HepG2 (cell line): ENCODE data around the gene CYRIA. TPM values are rescaled to one million over a fixed set of nuclear protein-coding genes. Genes with fewer than 3 reads are reported as not detected.
A peak's percentile ranks its signal among the peaks of the same experiment; 100 is the strongest.

Source experiments
- ELF3 ChIP-seq: IDR thresholded peaks from 2 replicates; pipeline ENCODE4 v1.6.1; 2016; ENCODE audit warnings: missing genetic modification reagents, missing compliant biosample characterization
- SOX13 ChIP-seq, 3 experiments: fragments of 450-650 bp in 1 of 3; sonication (generic) in 1 of 3; formaldehyde crosslinking in 1 of 3; IDR thresholded peaks in 2 of 3; conservative IDR thresholded peaks in 1 of 3; 2 replicates each; pipeline versions ENCODE4 v1.5.0 to v1.6.1; 2016 to 2020; ENCODE audit warnings: antibody characterized with exemption in 1 of 3, mild to moderate bottlenecking in 1 of 3, missing compliant biosample characterization in 1 of 3, missing genetic modification reagents in 1 of 3, moderate library complexity in 1 of 3
- SOX5 ChIP-seq: IDR thresholded peaks from 2 replicates; pipeline ENCODE4 v1.6.1; 2016; ENCODE audit warnings: borderline replicate concordance
- TAF15 ChIP-seq: fragments of 200-400 bp; formaldehyde crosslinking; IDR thresholded peaks from one replicate; pipeline ENCODE4 v1.6.1; 2018; ENCODE audit warnings: mild to moderate bottlenecking, low read depth, low read length; ENCODE audit not compliant: poor library complexity, severe bottlenecking
- ZNF326 ChIP-seq: sonication (generic); formaldehyde crosslinking; IDR thresholded peaks from 2 replicates; pipeline ENCODE4 v1.4.0; 2020; ENCODE audit warnings: missing genetic modification reagents, borderline replicate concordance
- ZNF609 ChIP-seq: sonication (generic); formaldehyde crosslinking; IDR thresholded peaks from 2 replicates; pipeline ENCODE4 v1.4.0; 2020; ENCODE audit warnings: mild to moderate bottlenecking, missing genetic modification reagents, borderline replicate concordance
- ZSCAN9 ChIP-seq: IDR thresholded peaks from 2 replicates; pipeline ENCODE4 v1.6.1; 2016; ENCODE audit warnings: borderline replicate concordance
- polyA plus RNA-seq, 8 experiments: library from polyadenylated mRNA; depleted of rRNA in 3 of 8; stranded (reverse) in 7 of 8; unstranded in 1 of 8; fragments of >200 nt; fragmentation: Illumina TruSeq in 4 of 8; extraction: Trizol in 4 of 8; gene quantifications; 2 replicates each; pipeline versions ENCODE4 v1.2.1 to v1.2.3, GENCODE V29; 2011 to 2016; ENCODE audit warnings: low read depth in 4 of 8, missing spikeins in 1 of 8, mixed read lengths in 1 of 8; ENCODE audit not compliant: insufficient read depth in 1 of 8
- total RNA-seq, 5 experiments: library from RNA; depleted of rRNA; stranded (reverse); fragments of >200 nt; fragmentation: Illumina TruSeq; extraction: Trizol; gene quantifications; 2 replicates each; pipeline ENCODE4 v1.2.3, GENCODE V29; 2016; ENCODE audit warnings: low read depth in 1 of 5

CYRIA gene
- total and polyA plus RNA-seq, 2 of the 13 experiments (the other 11 are each of a cell fraction or from before 2014, with no cell fraction given) = 0.09 TPM; not detected in 1

GRCh38 chr2:16647992-16648617 lies 17.5 kb downstream of the CYRIA start (continued):
- TF ChIP-seq ZNF609 = no peak
- TF ChIP-seq TAF15 = no peak
- no peak for TF ChIP-seq ZSCAN9 (CRISPR knock-in tag)
- TF ChIP-seq ELF3 (CRISPR knock-in tag) = no peak
- TF ChIP-seq ZNF326 (CRISPR knock-in tag) = no peak
- no peak for TF ChIP-seq SOX13 (IDR thresholded peaks at IDR 0.05)
- peak in 1 of 2 experiments; percentile 81; a peak in 2 of 4 replicates for TF ChIP-seq SOX13 (CRISPR knock-in tag; conservative IDR thresholded peaks at IDR 0.05 in 1 of 2, IDR thresholded peaks at IDR 0.05 in 1 of 2)
- peak; percentile 72 for TF ChIP-seq SOX5 (CRISPR knock-in tag)
